Measurements from ENCODE around the gene HAAO.

The HAAO gene

DNA sequence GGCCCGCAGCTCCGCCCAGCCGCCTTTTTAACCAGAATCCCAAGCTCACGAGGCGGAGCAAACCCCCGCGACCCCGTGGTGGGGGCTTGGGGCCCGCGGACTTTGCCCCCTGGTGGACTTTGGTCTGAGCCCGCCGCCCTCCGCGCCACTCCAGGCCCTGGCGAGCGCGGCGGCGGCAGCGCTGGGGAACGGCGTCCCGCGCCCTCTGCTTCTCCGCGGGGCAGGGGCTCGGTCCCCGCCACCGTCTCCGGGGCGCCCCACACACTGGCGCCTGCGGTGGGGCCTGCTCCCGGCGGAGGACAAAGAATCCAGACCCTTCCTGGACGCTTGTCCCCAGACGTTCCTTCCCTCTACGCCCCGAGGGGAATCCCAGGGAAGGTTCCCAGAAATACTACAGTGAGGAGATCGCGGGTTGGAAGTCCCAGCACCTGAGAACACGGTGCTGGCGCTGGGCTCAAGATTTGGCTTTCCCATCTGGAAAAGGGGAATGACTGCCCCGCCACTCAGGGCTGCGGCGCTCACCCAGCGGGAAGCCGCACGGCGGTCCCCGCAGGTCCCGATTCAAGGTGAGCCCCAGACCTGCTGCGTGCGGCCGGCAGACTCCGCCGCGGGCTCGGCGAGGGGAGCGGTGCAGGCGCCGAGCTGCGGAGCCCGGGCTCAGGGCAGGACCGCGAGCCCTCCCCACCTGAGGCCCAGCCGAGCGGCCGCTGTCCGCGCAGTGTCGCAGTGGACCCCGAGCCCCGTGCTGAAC lies at the start of gene HAAO:
TSS of gene HAAO (minus strand) at position 1 of the 751 bp plus-strand sequence. CDS start 47 bp downstream, outside the sequence.
- DNase-seq (ENCODE audit: low spot score) = no peak

GRCh38 chr2:42841344-42841743 lies 49.0 kb upstream of the HAAO start:
- DNase-seq (ENCODE audit: low spot score) = no peak

DNA sequence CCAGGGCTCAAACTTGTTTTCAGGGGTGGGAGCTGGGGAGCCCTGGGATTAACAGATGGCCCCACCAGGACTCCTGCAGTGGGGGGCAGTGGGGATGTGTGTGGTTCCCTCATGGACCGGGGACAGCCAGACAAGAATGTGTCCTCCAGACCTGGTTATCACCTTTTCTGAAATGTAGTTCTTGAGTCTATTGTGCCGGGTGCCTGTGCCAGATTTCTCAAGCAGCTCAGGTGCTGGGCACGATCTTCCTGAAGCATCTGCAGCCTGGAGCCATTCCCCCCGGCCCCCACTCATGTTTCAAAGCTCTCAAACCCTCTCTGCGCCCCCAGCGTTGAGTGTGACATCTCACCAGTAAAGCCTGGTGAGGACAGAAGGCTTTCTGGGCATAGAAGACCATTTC lies 48.4 kb upstream of the HAAO start:
- DNase-seq (ENCODE audit: low spot score) = no peak

GRCh38 chr2:42839809-42840501 lies 47.6 kb upstream of the HAAO start:
- DNase-seq (ENCODE audit: low spot score) = no peak

- DNase-seq (ENCODE audit: low spot score) = no peak
Observed at GRCh38 chr2:42838133-42838532, 45.8 kb upstream of the HAAO start.

DNA sequence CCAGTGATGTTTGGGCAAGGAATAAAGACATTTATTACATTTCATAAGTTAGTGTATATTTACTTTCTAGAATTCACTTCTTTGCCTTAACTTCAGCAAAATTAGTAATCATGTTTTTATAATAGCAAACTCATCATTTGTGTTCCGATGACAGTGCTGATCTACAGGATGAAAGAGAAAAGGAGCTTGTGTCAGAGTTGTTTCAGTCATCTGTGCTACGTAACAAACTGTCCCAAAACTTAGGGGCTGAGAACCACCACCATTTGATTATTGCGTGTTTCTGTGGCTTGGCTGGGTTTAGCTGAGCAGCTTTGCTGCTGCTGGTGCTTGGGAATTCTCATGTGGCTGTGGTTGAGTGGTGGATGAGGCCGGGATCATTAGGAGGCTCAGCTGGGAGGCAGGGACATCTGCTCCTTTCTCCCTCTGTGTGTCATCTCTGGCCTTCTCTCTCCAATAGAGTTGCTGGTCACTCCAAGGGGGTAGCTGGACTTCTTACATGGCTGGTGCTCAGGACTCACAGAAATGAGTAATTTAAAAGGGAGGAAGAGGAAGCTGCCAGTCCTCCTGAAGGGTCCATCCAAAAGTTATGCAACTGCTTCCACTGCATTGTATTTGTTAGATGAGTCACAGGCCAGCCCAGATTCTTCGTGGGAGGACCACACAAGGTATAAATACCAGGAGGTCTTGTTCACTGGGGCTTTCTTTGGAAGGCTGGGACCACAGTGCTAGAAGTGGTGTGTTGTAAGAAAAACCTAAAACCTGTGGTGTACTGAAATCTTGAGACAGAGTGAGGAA lies 43.4 kb upstream of the HAAO start:
- no peak for DNase-seq (ENCODE audit: low spot score)

DNA sequence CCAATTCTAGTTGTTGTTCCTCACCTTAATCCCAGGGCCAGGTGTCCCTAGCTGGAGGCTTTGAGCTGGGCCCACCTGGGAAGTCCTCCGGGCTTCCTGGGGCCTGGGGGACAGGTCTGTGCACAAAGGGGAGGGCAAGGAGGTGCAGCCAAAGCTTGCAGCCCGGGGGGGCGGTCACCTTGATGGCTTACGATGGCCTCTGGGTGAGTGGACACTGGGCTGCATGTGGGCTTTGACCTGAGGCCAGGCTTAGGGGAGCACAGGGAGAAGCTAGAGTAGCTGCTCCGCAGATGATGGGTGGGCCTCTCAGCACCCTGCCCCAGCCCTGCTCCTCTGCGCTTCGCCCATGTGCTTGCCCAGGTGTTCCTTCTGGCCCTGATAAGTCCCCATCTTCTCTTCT lies 41.8 kb upstream of the HAAO start:
- DNase-seq (ENCODE audit: low spot score) = no peak

GRCh38 chr2:42832289-42832634 lies 39.9 kb upstream of the HAAO start:
- no peak for DNase-seq (ENCODE audit: low spot score)

GRCh38 chr2:42831575-42832288 lies 39.3 kb upstream of the HAAO start:
- peak; percentile 37 for DNase-seq (ENCODE audit: low spot score)

GRCh38 chr2:42830922-42831574 lies 38.7 kb upstream of the HAAO start:
- no peak for DNase-seq (ENCODE audit: low spot score)

DNA sequence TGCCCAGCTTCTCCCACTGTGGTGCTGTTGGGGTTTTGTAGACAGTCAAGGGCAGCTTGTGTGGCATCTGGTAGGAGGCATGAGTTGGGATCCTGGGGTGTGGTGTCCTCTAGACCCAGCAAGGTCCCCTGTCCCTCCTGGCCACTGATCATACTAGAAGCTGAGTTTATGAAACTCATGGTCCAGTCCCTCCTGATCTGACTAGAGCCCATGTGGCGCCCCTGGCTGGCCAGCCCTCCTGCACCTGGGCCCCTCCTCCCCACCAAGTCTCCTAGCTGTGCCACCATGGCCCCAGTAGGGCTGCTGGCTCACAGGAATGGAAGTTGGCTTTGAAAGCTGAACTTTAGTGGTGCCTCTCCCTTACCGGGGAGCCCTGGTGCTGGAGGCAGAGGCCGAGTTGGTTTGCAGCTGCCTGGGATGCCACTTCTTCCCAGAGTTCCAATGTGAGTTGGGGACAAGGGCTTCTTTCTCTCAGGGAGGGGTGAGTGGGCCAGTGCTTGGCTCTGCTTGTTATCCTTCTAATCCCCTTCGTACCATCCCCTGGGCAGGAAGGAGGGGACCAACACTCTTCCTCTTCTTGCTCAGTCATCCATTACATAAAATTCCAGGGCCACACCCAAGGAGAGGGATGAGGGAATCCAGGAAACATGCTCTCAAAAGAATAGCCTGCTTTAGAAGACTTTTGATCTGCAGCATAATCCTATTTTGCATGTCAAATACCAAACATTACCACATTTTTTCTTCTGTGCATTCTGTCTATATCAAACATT lies 37.5 kb upstream of the HAAO start:
- no peak for DNase-seq (ENCODE audit: low spot score)

DNA sequence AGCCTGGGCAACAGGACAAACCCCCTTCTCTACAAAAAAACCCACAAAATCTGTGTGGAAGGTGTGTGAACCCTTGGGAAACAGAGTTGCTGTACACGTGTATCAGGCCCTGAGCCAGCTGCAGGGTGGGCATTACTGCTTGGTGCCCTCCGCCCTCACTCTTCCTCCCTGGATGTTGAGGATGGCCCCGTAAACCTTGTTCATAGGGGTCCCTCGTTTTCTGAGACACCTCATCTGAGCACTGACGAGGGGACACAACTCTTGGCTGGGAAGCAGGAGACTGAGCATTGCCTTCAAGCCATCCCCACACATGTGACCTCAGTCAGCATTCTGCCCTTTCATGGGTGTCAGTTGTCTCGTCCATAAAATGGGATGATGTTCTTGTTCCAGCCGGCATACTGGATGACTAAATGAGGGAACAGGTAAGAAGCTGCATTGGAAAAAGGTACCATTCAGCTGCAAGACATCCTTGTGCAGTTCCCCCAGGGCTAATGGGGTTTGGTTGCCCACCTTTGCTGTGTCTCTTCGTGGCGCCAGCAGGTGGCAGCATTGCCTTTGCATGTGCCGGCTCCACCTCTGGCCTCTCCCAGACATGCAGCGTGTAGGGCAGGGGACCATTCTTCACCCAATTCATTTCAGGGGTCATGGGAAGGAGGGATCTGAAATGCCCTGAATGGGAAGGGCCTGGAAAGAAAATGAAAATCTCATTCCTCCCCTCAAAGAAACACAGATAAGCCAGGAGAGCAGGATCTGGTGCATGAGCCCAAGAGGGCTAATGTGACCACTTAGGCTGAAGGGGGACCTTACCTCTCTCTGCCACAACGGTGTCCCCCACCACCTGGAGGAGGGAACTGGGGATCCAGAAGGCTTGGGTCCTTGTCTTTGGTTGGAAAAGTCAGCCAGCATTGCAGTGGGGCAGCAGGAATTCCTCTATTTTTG lies 36.4 kb upstream of the HAAO start:
- peak; percentile 58 for DNase-seq (ENCODE audit: low spot score)

GRCh38 chr2:42827647-42828486 lies 35.5 kb upstream of the HAAO start:
- DNase-seq (ENCODE audit: low spot score) = peak; percentile 83

DNA sequence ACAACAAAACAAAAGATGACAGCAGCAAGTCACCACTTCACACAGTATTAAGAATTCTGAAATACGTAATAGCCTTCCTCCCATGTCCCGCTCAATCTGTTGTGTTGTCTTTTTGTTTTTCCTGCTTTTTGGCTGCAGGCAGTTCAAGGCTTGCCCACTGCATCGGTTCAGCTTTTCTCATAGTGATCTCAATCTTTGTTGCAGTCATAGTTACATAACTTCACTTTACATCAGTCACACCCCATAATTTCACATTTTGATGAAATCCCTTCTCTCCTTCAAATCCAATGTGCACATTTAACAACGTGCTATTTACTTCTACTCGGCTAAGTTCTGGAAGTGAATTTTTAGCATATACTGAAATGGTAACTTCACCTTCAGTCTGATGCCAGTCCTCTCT lies 33.8 kb upstream of the HAAO start:
- no peak for DNase-seq (ENCODE audit: low spot score)

- no peak for DNase-seq (ENCODE audit: low spot score)
Observed at GRCh38 chr2:42824454-42824807, 32.0 kb upstream of the HAAO start.

DNA sequence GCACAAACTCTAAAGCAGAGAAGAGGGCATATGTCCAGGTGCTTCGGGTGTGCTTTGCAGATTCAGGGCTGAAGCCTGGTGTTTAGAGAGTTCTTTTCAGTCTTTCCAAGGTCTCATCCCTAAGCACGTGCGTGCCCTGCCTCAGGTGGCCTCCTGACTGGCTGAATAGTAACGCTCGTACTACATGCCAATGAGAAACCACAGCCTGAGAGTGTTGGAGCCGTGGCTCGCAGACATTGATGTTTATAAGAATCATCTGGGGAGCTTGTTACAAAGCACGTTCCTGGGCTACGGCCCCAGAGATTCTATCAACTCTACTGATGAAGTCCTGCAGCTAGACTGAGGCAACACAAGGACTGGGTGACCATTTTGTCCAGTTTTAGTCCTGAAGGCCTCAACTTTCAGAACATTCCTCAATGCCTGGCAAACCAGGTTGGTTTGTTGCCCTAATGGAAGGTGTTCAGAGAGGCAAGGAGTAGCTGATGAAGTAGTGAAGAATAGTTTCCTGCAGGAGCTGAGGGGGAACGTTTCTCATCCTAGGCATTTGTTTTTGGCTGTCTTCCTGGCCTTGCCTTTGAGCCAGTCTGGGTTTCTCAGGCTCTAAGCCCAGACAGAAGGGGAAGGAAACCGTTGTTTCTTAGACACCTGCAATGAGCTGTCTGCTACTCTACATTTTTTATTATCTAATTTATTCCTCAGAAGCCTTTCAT lies 31.5 kb upstream of the HAAO start:
- DNase-seq (ENCODE audit: low spot score) = no peak

- no peak for DNase-seq (ENCODE audit: low spot score)
Observed at GRCh38 chr2:42819160-42819559, 26.8 kb upstream of the HAAO start.

DNA sequence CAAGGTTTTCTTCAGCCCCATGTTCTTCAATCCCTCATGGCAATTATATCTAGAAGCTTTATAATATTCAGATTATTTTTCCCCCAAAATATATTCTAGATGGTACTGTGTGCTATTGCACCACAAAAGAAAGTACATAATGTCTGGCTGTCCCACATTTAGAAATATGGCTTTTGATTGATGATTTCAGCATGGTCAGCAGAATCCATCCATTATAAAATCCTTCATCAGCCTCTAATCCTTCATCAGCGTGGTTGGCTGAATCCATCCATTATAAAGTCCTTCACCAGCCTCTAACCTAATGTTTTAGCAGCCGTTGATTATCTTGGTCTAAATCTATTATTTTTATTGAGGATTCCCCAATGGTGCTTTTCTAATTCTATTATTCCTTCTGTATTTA lies 23.3 kb upstream of the HAAO start:
- no peak for DNase-seq (ENCODE audit: low spot score)

All from pons (tissue), 1 donor.